HepG2 (cell line): ENCODE data around the gene PCLO. TPM values are rescaled to one million over a fixed set of nuclear protein-coding genes. Genes with fewer than 3 reads are reported as not detected.

Source experiments
- ATAC-seq: fragments of 200-7000 bp; cut with Tn5 transposase; 3 replicates; pipeline ENCODE4 v1.9.1; 2020; ENCODE audit warnings: mild to moderate bottlenecking, moderate library complexity
- BruUV-seq: library from RNA; stranded (reverse); fragments of 400-500 nt; replicated peaks from 2 replicates; lab custom pipeline; 2021; lab: Mats Ljungman, UMichigan
- CTCF ChIA-PET: fragments of 300-600 bp; formaldehyde crosslinking; extraction: SDS; loops from one replicate; lab custom pipeline; 2021; ENCODE audit warnings: low total read pairs, inconsistent platforms, low intra/inter-chr PET ratio; lab: Yijun Ruan, JAX
- POLR2A ChIA-PET: fragments of 350-600 bp; sonication (Branson Sonifier 250); formaldehyde crosslinking; loops from one replicate; lab custom pipeline; 2020; ENCODE audit warnings: antibody characterized with exemption, inconsistent platforms; lab: Yijun Ruan, JAX
- DNase-seq: peaks from one replicate; pipeline ENCODE4 v3.0.0-alpha.2; 2015; ENCODE audit warnings: low spot score
- FAIRE-seq: peaks from 3 replicates; lab custom pipeline; 2011; peaks lifted over from hg19 to GRCh38; lab: Jason Lieb, UNC
- H2AFZ ChIP-seq: one replicate; pipeline ENCODE4 v1.6.1; 2011; ENCODE audit warnings: low read length, inconsistent platforms
- H3K27ac ChIP-seq: fragments of 300-600 bp; 3 replicates; pipeline ENCODE4 v1.8.0; 2011; ENCODE audit warnings: mixed run types, mild to moderate bottlenecking, mixed read lengths, low read length, inconsistent platforms; ENCODE audit not compliant: insufficient read depth; ENCODE audit errors: extremely low read length
- H3K27me3 ChIP-seq, 2 experiments: fragments of 200-600 bp in 1 of 2; 2 replicates in 1 of 2; 3 replicates in 1 of 2; pipeline versions ENCODE4 v1.6.0 to v1.8.0; 2011; ENCODE audit warnings: low read length in 2 of 2, mild to moderate bottlenecking in 2 of 2, moderate library complexity in 2 of 2, inconsistent platforms in 1 of 2; ENCODE audit not compliant: insufficient read depth in 2 of 2, control insufficient read depth in 1 of 2
- H3K36me3 ChIP-seq, 2 experiments: fragments of 200-600 bp in 1 of 2; replicated peaks in 1 of 2; 2 replicates in 1 of 2; 3 replicates in 1 of 2; pipeline versions ENCODE4 v1.5.1 to v1.8.0; 2011; ENCODE audit warnings: low read length in 2 of 2, inconsistent platforms in 1 of 2; ENCODE audit not compliant: insufficient read depth in 2 of 2, control insufficient read depth in 1 of 2
- H3K4me1 ChIP-seq: 2 replicates; pipeline ENCODE4 v1.5.1; 2012; ENCODE audit warnings: low read length, inconsistent platforms; ENCODE audit not compliant: insufficient read depth
- H3K4me2 ChIP-seq: 2 replicates; pipeline ENCODE4 v1.6.0; 2011; ENCODE audit warnings: low read depth, low read length, inconsistent platforms
- H3K4me3 ChIP-seq, 3 experiments: fragments of 200-600 bp in 1 of 3; sonication (generic), shearing (Covaris generic) in 1 of 3; replicated peaks in 1 of 3; 2 replicates each; pipeline ENCODE4 v1.5.1; 2011 to 2016; ENCODE audit warnings: low read length in 3 of 3, inconsistent platforms in 2 of 3, low read depth in 2 of 3, mild to moderate bottlenecking in 2 of 3, control low read depth in 1 of 3, mixed read lengths in 1 of 3; ENCODE audit not compliant: insufficient read depth in 1 of 3
- H3K79me2 ChIP-seq: one replicate; pipeline ENCODE4 v1.6.1; 2011; ENCODE audit warnings: low read length, inconsistent platforms; ENCODE audit not compliant: insufficient read depth
- H3K9ac ChIP-seq: 2 replicates; pipeline ENCODE4 v1.6.0; 2011; ENCODE audit warnings: mild to moderate bottlenecking, low read depth, low read length, inconsistent platforms; ENCODE audit not compliant: insufficient read depth
- H3K9me3 ChIP-seq: 2 replicates; pipeline ENCODE4 v1.5.1; 2012; ENCODE audit warnings: mild to moderate bottlenecking, low read length
- H4K20me1 ChIP-seq: 2 replicates; pipeline ENCODE4 v1.6.0; 2011; ENCODE audit warnings: inconsistent platforms, mild to moderate bottlenecking, low read length, moderate library complexity; ENCODE audit not compliant: insufficient read depth
- HMG20B ChIP-seq: conservative IDR thresholded peaks from 2 replicates; pipeline ENCODE4 v1.6.1; 2016; ENCODE audit warnings: missing genetic modification reagents, missing compliant biosample characterization
- KDM4B ChIP-seq: sonication (generic); formaldehyde crosslinking; IDR thresholded peaks from 2 replicates; pipeline ENCODE4 v1.4.0; 2020; ENCODE audit warnings: missing genetic modification reagents
- MXI1 ChIP-seq: IDR thresholded peaks from 3 replicates; pipeline ENCODE4 v1.6.1; 2012; ENCODE audit warnings: low read depth, low read length, inconsistent platforms, borderline replicate concordance
- TRIM24 ChIP-seq: sonication (generic); formaldehyde crosslinking; IDR thresholded peaks from 2 replicates; pipeline ENCODE4 v1.8.0; 2022; ENCODE audit warnings: mild to moderate bottlenecking, missing genetic modification reagents
- ZMYM3 ChIP-seq: sonication (generic); formaldehyde crosslinking; IDR thresholded peaks from 2 replicates; pipeline ENCODE4 v1.5.1; 2020; ENCODE audit warnings: mild to moderate bottlenecking, missing genetic modification reagents
- ZNF331 ChIP-seq: sonication (generic); formaldehyde crosslinking; IDR thresholded peaks from 2 replicates; pipeline ENCODE4 v1.4.0; 2020; ENCODE audit warnings: missing genetic modification reagents
- ZNF7 ChIP-seq: IDR thresholded peaks from 2 replicates; pipeline ENCODE4 v1.6.1; 2016; ENCODE audit warnings: missing biosample characterization, missing genetic modification reagents
- ZNF891 ChIP-seq: sonication (generic); formaldehyde crosslinking; IDR thresholded peaks from 2 replicates; pipeline ENCODE4 v1.5.0; 2020; ENCODE audit warnings: mild to moderate bottlenecking, missing genetic modification reagents
- WGBS: methylation state at CpG from one replicate; pipeline ENCODE4 v1.1.6; 2017; ENCODE audit warnings: low lambda C conversion rate; 5-methylcytosine and 5-hydroxymethylcytosine counted together
- in situ Hi-C: cut with HindIII; loops from 2 replicates; pipeline ENCODE4 v1.10.0; 2017; ENCODE audit warnings: low pct_unique_long_range_greater_than_20kb; ENCODE audit not compliant: extremely low pct_ligation_motif_present
- intact Hi-C: fragments of 100-400 bp; cut with micrococcal nuclease; formaldehyde crosslinking; loops from one replicate; pipeline ENCODE4 v1.10.0; 2022; ENCODE audit not compliant: unreplicated experiment
- polyA plus RNA-seq, 8 experiments: library from polyadenylated mRNA; depleted of rRNA in 3 of 8; stranded (reverse) in 7 of 8; unstranded in 1 of 8; fragments of >200 nt; fragmentation: Illumina TruSeq in 4 of 8; extraction: Trizol in 4 of 8; gene quantifications; 2 replicates each; pipeline versions ENCODE4 v1.2.1 to v1.2.3, GENCODE V29; 2011 to 2016; ENCODE audit warnings: low read depth in 4 of 8, missing spikeins in 1 of 8, mixed read lengths in 1 of 8; ENCODE audit not compliant: insufficient read depth in 1 of 8
- total RNA-seq, 5 experiments: library from RNA; depleted of rRNA; stranded (reverse); fragments of >200 nt; fragmentation: Illumina TruSeq; extraction: Trizol; gene quantifications; 2 replicates each; pipeline ENCODE4 v1.2.3, GENCODE V29; 2016; ENCODE audit warnings: low read depth in 1 of 5
- TF ChIP-seq, protein P1 (sequence below): sonication (generic); formaldehyde crosslinking; IDR thresholded peaks from 2 replicates; pipeline ENCODE4 v1.8.0; 2022; ENCODE audit warnings: low read depth, missing genetic modification reagents
- TF ChIP-seq, protein P2 (sequence below): sonication (generic); formaldehyde crosslinking; IDR thresholded peaks from 2 replicates; pipeline ENCODE4 v1.5.1; 2020; ENCODE audit warnings: mild to moderate bottlenecking, moderate library complexity, missing genetic modification reagents
- TF ChIP-seq, protein P3 (sequence below): sonication (generic); formaldehyde crosslinking; IDR thresholded peaks from 2 replicates; pipeline ENCODE4 v1.8.1; 2023; ENCODE audit warnings: mild to moderate bottlenecking, missing genetic modification reagents
- TF ChIP-seq, protein P4 (sequence below): sonication (generic); formaldehyde crosslinking; IDR thresholded peaks from 2 replicates; pipeline ENCODE4 v1.9.0; 2021; ENCODE audit warnings: mild to moderate bottlenecking, missing genetic modification reagents

PCLO gene
- total and polyA plus RNA-seq, 2 of the 13 experiments (the other 11 are each of a cell fraction or from before 2014, with no cell fraction given): 0.07 to 0.29 TPM

DNA sequence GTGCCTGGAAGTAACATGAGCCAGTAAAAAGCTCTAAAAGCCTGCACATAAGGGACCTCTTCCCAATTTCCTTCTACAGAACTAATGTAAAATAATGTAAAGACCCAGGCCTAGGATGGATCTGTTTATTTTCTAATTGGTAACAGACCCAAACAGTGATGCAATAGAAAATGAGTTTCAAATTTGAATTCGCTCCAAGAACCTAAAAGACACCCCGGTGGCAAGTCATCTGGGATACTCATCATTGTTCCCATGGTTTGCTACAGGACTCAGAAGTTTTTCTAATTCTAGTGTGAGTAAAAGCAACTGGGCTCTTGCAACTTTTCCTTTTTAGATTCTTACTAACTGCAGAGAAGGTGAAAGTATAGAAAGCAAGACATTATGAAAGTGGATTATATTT, 447.8 kb downstream of the PCLO start:
- ATAC-seq: no peak
- Histone ChIP-seq H3K27me3 (no peaks in the 10 kb centered on the region), H3K27ac (no peak overlapping the region), H3K4me3 (no peak overlapping the region), H3K9ac (no peak overlapping the region), H3K4me1 (no peaks in the 10 kb centered on the region)
- POLR2A ChIA-PET: no interaction called here
- in situ Hi-C loops: no loop called here
- intact Hi-C loops: no loop called here
- 0% methylated on average over 2 of the region's 2 CpGs for WGBS
- no peak for TF ChIP-seq HMG20B
- TF ChIP-seq, protein P1, sequence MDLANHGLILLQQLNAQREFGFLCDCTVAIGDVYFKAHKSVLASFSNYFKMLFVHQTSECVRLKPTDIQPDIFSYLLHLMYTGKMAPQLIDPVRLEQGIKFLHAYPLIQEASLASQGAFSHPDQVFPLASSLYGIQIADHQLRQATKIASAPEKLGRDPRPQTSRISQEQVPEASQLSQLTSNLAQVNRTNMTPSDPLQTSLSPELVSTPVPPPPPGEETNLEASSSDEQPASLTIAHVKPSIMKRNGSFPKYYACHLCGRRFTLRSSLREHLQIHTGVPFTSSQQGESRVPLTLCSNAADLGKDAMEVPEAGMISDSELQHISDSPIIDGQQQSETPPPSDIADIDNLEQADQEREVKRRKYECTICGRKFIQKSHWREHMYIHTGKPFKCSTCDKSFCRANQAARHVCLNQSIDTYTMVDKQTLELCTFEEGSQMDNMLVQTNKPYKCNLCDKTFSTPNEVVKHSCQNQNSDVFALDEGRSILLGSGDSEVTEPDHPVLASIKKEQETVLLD (CRISPR knock-in tag): no peak
- TF ChIP-seq, protein P2, sequence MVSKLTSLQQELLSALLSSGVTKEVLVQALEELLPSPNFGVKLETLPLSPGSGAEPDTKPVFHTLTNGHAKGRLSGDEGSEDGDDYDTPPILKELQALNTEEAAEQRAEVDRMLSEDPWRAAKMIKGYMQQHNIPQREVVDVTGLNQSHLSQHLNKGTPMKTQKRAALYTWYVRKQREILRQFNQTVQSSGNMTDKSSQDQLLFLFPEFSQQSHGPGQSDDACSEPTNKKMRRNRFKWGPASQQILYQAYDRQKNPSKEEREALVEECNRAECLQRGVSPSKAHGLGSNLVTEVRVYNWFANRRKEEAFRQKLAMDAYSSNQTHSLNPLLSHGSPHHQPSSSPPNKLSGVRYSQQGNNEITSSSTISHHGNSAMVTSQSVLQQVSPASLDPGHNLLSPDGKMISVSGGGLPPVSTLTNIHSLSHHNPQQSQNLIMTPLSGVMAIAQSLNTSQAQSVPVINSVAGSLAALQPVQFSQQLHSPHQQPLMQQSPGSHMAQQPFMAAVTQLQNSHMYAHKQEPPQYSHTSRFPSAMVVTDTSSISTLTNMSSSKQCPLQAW (CRISPR knock-in tag): no peak
- no peak for TF ChIP-seq KDM4B
- TF ChIP-seq TRIM24: no peak
- no peak for TF ChIP-seq ZNF891 (CRISPR knock-in tag)
- TF ChIP-seq ZMYM3 (CRISPR knock-in tag): no peak
- TF ChIP-seq, protein P3, sequence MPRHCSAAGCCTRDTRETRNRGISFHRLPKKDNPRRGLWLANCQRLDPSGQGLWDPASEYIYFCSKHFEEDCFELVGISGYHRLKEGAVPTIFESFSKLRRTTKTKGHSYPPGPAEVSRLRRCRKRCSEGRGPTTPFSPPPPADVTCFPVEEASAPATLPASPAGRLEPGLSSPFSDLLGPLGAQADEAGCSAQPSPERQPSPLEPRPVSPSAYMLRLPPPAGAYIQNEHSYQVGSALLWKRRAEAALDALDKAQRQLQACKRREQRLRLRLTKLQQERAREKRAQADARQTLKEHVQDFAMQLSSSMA (CRISPR knock-in tag): no peak
- no peak for TF ChIP-seq MXI1
- TF ChIP-seq ZNF7 (CRISPR knock-in tag): no peak
- TF ChIP-seq, protein P4, sequence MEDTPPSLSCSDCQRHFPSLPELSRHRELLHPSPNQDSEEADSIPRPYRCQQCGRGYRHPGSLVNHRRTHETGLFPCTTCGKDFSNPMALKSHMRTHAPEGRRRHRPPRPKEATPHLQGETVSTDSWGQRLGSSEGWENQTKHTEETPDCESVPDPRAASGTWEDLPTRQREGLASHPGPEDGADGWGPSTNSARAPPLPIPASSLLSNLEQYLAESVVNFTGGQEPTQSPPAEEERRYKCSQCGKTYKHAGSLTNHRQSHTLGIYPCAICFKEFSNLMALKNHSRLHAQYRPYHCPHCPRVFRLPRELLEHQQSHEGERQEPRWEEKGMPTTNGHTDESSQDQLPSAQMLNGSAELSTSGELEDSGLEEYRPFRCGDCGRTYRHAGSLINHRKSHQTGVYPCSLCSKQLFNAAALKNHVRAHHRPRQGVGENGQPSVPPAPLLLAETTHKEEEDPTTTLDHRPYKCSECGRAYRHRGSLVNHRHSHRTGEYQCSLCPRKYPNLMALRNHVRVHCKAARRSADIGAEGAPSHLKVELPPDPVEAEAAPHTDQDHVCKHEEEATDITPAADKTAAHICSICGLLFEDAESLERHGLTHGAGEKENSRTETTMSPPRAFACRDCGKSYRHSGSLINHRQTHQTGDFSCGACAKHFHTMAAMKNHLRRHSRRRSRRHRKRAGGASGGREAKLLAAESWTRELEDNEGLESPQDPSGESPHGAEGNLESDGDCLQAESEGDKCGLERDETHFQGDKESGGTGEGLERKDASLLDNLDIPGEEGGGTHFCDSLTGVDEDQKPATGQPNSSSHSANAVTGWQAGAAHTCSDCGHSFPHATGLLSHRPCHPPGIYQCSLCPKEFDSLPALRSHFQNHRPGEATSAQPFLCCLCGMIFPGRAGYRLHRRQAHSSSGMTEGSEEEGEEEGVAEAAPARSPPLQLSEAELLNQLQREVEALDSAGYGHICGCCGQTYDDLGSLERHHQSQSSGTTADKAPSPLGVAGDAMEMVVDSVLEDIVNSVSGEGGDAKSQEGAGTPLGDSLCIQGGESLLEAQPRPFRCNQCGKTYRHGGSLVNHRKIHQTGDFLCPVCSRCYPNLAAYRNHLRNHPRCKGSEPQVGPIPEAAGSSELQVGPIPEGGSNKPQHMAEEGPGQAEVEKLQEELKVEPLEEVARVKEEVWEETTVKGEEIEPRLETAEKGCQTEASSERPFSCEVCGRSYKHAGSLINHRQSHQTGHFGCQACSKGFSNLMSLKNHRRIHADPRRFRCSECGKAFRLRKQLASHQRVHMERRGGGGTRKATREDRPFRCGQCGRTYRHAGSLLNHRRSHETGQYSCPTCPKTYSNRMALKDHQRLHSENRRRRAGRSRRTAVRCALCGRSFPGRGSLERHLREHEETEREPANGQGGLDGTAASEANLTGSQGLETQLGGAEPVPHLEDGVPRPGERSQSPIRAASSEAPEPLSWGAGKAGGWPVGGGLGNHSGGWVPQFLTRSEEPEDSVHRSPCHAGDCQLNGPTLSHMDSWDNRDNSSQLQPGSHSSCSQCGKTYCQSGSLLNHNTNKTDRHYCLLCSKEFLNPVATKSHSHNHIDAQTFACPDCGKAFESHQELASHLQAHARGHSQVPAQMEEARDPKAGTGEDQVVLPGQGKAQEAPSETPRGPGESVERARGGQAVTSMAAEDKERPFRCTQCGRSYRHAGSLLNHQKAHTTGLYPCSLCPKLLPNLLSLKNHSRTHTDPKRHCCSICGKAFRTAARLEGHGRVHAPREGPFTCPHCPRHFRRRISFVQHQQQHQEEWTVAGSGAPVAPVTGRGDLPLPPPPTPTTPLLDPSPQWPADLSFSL: no peak
- TF ChIP-seq ZNF331 (CRISPR knock-in tag): no peak
- TF ChIP-seq, all 625 proteins: peak for 0
- no peaks in the 10 kb centered on the region for H3K9me3 ChIP-seq
- CTCF ChIA-PET: no interaction called here
- no peak for DNase-seq
- no peaks in the 10 kb centered on the region for H3K79me2 ChIP-seq
- no peak overlapping the region for H3K4me2 ChIP-seq
- no peaks in the 10 kb centered on the region for H3K36me3 ChIP-seq
- FAIRE-seq: no peak
- no peaks in the 10 kb centered on the region for H4K20me1 ChIP-seq
- BruUV-seq: no TSS peak
- H2AFZ ChIP-seq: no peak overlapping the region
